Dendritic cell treated with granulocyte-macrophage colony-stimulating factor and Interleukin-4, amounts not matched to agents 40 ng/mL and 50 ng/mL, for 4 days (primary cell): ENCODE data around the gene PLEKHM2.
A peak's percentile ranks its signal among the peaks of the same experiment; 100 is the strongest.

Experiments used
- H3K27ac Mint-ChIP-seq: one replicate; pipeline ENCODE4 v1.8.0; 2022; ENCODE audit warnings: mild to moderate bottlenecking, mixed read lengths
- H3K27me3 Mint-ChIP-seq: one replicate; pipeline ENCODE4 v1.8.0; 2022; ENCODE audit warnings: mild to moderate bottlenecking, mixed read lengths
- H3K36me3 Mint-ChIP-seq: one replicate; pipeline ENCODE4 v1.8.0; 2022; ENCODE audit warnings: low read depth, mixed read lengths
- H3K4me1 Mint-ChIP-seq: one replicate; pipeline ENCODE4 v1.8.0; 2022; ENCODE audit warnings: low read depth, mixed read lengths
- H3K4me3 Mint-ChIP-seq: one replicate; pipeline ENCODE4 v1.8.0; 2022; ENCODE audit warnings: mild to moderate bottlenecking, moderate library complexity, mixed read lengths
- H3K9me3 Mint-ChIP-seq: one replicate; pipeline ENCODE4 v1.8.0; 2022; ENCODE audit warnings: mixed read lengths
- intact Hi-C: fragments of 100-400 bp; cut with micrococcal nuclease; formaldehyde crosslinking; loops from one replicate; pipeline ENCODE4 v1.15.0; 2022

Gene PLEKHM2

DNA sequence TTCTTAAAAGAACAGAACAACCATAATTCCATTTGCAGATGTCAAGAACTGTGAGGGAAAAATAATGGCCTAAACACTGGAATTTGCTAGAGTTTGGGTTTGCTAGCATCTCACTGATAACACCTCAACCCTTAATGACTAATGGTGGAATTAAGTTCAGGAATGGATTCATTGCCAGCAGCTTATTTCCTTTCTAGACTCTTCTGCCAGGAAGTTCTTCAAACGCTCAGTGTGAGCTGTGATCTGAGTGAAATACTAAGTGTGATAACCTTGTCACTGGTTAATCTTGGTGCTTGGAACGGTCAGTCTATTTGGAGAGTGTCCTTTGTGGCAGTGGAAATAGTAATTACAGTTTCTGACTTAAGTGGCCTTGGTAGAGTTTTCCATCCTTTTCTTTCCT lies 21.6 kb upstream of the PLEKHM2 start:
- Mint-ChIP-seq H3K36me3 (peaks cover 60% of the 10 kb centered on the region), H3K27ac (no peak overlapping the region), H3K9me3 (no peaks in the 10 kb centered on the region), H3K4me3 (no peak overlapping the region), H3K4me1 (no peaks in the 10 kb centered on the region), H3K27me3 (no peaks in the 10 kb centered on the region)
- intact Hi-C loops: loop anchor here (5.0 kb wide), 1 partner anchor 35 kb away; no protein-coding TSS in a partner anchor

DNA sequence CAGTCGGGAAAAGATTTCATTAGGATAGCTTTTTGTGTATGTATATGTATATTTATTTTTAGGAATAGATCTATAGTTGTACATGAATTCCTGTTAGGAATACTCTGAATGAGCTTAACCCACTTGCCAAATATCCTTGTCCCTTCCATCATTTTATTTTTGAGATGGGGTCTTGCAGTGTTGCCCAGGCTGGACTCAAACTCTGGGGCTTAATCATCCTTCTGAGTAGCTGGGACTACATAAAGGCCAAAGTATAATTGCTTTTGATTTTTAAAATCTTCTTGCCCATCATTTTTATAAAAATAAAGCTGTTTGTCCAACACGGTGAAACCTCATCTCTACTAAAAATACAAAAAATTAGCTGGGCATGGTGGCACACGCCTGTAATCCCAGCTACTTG lies 20.2 kb upstream of the PLEKHM2 start:
- H3K27ac Mint-ChIP-seq: no peak overlapping the region
- no peaks in the 10 kb centered on the region for H3K27me3 Mint-ChIP-seq
- intact Hi-C loops: loop anchor here (5.0 kb wide), 1 partner anchor 33 kb away; no protein-coding TSS in a partner anchor
- H3K4me3 Mint-ChIP-seq: no peak overlapping the region
- peaks cover 58% of the 10 kb centered on the region for H3K36me3 Mint-ChIP-seq
- peaks cover 6% of the 10 kb centered on the region for H3K4me1 Mint-ChIP-seq
- H3K9me3 Mint-ChIP-seq: no peaks in the 10 kb centered on the region

DNA sequence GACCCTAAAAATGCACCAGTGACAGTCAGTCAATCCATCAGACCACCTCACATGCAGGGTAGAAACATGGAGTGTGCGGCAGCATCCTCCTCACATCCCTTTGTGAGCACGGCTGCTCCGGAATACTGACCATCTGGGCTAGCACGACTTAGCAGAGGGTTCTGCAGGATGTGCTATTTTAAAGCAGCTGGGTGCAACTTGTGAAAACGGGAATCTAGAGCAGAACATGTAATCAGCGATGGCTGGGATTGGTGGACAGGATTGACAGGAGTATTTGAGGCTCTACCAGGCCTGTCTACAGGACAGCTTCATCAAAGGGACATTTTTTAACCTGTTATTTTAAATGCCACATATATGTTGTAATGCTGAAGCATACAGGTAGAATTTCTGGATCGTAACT lies 16.8 kb upstream of the PLEKHM2 start:
- Mint-ChIP-seq H3K4me1 (peaks cover 6% of the 10 kb centered on the region), H3K27ac (no peak overlapping the region), H3K27me3 (no peaks in the 10 kb centered on the region), H3K36me3 (peaks cover 24% of the 10 kb centered on the region), H3K4me3 (no peak overlapping the region), H3K9me3 (no peaks in the 10 kb centered on the region)
- intact Hi-C loops: no loop called here

DNA sequence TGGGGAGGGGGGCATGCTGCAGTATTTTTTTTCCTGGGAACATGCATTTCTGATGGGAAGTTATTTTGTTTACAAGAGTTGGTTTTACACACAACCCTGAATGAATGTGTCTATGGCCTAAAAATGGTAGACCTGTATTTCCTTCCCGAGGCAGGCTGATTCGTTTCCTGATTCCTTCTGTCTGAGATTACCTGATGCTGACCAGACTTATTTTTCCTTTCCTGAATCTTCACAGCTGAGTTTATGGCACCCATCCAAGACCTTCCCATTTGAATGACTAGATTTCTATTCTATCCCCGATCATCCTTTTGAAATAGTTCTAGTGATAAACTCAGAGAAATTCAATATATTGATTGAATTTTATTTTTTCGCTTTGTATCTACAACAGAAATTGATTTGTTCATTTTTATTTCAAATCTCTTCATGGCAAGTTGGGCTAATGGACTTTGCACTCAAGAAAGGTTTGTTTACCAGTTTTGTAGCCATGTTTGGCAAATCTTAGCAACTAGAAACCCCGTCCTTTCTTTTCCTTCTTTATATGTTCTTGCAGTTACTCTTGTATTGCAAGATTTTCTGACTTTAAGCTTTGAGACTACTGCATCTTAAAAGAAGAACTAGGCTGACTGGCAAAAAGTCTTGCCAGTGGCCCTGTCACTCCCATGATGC lies 15.9 kb upstream of the PLEKHM2 start:
- Mint-ChIP-seq H3K4me1 (peaks cover 6% of the 10 kb centered on the region), H3K27me3 (no peaks in the 10 kb centered on the region), H3K36me3 (peaks cover 15% of the 10 kb centered on the region), H3K9me3 (no peaks in the 10 kb centered on the region), H3K27ac (no peak overlapping the region), H3K4me3 (no peak overlapping the region)
- intact Hi-C loops: no loop called here

DNA sequence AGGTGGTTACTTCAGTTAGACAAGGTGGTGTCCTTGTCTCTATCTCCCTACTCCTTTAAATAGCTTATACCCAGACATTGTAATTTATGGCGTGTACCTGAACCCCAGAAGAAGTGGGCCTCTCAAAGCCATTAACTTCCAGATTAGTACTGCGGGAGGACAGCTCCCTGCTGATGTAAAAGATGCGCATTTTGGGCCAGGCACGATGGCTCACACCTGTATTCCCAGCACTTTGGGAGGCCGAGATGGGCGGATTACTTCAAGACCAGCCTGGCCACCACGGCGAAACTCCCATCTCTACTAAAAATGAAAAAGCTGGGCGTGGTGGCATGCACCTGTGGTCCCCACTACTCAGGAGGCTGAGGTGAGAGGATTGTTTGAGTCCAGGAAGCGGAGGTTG lies 15.0 kb upstream of the PLEKHM2 start:
- no peaks in the 10 kb centered on the region for H3K27me3 Mint-ChIP-seq
- no peaks in the 10 kb centered on the region for H3K9me3 Mint-ChIP-seq
- H3K27ac Mint-ChIP-seq: no peak overlapping the region
- intact Hi-C loops: no loop called here
- H3K36me3 Mint-ChIP-seq: peaks cover 14% of the 10 kb centered on the region
- H3K4me3 Mint-ChIP-seq: no peak overlapping the region
- H3K4me1 Mint-ChIP-seq: peaks cover 6% of the 10 kb centered on the region

DNA sequence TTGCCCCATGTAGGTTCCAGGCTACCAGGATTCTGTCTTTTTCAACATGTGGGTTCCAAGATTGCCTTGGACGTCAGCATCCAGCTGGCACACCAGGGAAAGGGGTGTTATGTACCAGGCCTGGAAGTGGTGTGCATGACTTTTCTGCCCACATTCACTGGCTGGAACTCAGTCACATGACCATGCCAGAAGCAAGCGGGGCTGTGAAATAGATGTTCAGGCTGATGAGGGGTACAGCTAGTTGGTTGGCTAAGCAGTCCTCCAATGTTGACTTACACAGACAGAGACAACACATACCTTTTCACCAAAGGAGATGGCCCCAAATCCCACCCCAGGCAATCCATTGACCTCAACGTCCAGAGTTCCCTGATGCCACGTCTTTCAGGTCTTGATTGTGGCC lies 14.3 kb upstream of the PLEKHM2 start:
- Mint-ChIP-seq H3K4me3 (no peak overlapping the region), H3K27me3 (no peaks in the 10 kb centered on the region), H3K27ac (no peak overlapping the region), H3K4me1 (peaks cover 8% of the 10 kb centered on the region), H3K9me3 (no peaks in the 10 kb centered on the region), H3K36me3 (peaks cover 14% of the 10 kb centered on the region)
- intact Hi-C loops: no loop called here

DNA sequence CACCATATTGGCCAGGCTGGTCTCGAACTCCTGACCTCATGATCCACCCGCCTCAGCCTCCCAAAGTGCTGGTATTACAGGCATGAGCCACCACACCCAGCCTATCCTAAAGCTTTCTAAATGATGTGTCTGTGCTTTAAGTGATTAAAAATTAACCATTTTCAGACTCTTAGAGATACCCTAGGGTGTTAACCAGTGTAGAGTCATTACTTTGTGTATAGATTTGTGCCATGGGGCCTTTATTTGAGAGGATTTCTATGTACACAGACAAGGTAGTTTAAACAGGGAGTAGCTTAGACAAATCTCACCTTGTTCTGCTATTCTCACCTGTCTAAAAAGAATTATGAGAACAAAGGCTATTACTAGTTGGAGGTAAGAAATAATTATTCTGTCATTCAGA lies 12.7 kb upstream of the PLEKHM2 start:
- Mint-ChIP-seq H3K36me3 (peaks cover 9% of the 10 kb centered on the region), H3K27me3 (no peaks in the 10 kb centered on the region), H3K4me3 (no peak overlapping the region), H3K9me3 (no peaks in the 10 kb centered on the region), H3K4me1 (peaks cover 22% of the 10 kb centered on the region), H3K27ac (no peak overlapping the region)
- intact Hi-C loops: no loop called here

DNA sequence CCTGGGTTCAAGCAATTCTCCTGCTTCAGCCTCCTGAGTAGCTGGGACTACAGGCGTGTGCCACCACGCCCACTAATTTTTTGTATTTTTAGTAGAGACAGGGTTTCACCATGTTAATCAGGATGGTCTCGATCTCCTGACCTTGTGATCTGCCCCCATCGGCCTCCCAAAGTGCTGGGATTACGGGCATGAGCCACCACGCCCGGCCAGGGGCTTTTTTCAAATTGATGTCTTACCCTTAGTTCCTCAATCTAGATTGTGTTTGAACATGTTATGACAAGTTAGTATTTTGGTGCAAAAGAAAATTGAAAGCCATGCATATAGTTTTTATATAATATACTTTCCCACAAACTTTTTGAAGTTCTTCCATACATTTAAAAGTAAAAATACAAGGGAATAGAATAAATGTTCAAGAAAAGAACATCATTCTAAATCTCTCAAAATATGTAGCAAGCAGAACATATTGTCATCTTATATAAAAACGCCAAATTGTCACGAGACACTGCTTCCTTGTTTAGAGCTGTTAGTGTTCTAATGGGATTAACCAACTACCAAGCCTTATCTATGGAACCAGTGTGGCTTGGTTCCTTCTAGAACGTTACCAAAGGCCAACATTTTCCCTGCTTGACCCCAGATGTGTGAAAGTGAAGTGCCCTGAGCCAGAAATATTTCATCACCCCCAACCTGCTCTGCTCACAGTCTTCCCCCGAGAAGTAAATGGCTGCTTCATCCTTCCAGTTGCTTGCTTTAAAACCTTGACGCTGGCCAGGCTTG lies 9.5 kb upstream of the PLEKHM2 start:
- Mint-ChIP-seq H3K9me3 (no peaks in the 10 kb centered on the region), H3K4me3 (no peak overlapping the region), H3K27ac (peak overlapping the region; percentile 86), H3K36me3 (no peaks in the 10 kb centered on the region), H3K27me3 (no peaks in the 10 kb centered on the region), H3K4me1 (peaks cover 34% of the 10 kb centered on the region)
- intact Hi-C loops: no loop called here

DNA sequence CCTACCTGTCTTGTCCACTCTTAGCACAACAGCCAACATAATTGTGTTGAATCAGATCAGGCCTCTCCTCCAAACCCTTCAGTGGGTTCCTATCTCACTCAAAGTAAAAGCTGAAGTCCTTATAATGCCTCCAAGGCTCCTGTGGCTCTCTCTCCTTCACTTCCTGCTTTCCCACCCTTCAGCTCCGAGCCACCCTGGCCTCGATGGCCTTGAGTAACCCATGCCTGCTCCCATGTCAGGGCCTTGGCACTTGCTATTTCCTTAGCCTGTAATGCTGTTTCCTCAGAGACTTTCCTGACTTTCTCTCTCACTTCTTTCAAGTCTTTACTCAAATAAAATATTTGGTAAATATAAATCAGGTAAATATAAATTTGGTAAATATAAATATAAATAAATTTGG lies 8.1 kb upstream of the PLEKHM2 start:
- H3K27ac Mint-ChIP-seq: peak overlapping the region; percentile 86
- peak overlapping the region; percentile 1 for H3K4me3 Mint-ChIP-seq
- no peaks in the 10 kb centered on the region for H3K9me3 Mint-ChIP-seq
- peaks cover 46% of the 10 kb centered on the region for H3K4me1 Mint-ChIP-seq
- intact Hi-C loops: no loop called here
- no peaks in the 10 kb centered on the region for H3K36me3 Mint-ChIP-seq
- H3K27me3 Mint-ChIP-seq: no peaks in the 10 kb centered on the region

DNA sequence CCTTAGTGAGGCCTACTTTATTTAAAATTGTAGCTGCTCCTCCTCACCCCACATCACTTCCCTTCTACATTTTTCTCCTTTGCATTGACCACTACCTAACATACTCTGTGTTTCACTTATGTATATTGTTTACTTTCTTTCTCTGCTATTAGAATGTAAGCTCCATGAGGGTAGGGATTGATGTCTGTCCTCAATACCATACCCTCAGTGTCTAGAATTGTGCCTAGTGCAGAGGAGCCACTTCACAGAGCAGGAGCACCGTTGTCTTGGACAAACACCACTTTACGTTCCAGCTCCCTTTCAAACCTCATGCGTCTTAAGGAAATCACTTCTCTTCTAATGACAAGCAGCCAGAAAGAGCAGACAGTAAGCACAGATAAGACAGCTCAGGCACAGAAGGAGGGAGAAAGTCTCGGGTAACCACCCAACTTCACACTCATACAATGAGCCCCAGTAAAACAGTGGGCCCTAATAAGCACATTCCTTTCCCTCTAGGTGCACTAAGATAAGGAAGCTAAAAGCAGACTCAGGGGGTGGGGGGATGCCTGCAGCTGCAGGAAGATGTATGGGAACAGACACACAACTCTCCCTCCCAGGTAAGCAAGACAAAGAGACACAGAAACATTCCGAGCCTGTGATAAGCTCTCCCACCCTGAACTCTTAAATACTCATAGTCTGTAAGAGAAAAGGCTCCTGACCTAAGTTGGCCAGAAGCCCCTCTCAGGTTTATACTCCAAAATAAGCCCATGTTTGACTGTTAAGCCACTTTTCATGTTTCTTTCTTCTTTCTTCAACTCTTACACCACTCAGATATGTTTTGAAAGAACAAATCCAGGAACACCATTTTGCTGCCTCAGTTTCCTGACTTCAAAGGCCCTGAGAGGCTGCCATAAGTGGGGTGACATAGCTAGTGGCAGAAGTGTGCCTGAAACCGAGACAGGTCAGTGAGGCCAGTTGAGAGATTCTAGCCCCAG lies 7.1 kb upstream of the PLEKHM2 start:
- H3K27ac Mint-ChIP-seq: no peak overlapping the region
- H3K27me3 Mint-ChIP-seq: no peaks in the 10 kb centered on the region
- H3K4me3 Mint-ChIP-seq: no peak overlapping the region
- H3K36me3 Mint-ChIP-seq: no peaks in the 10 kb centered on the region
- intact Hi-C loops: no loop called here
- H3K9me3 Mint-ChIP-seq: no peaks in the 10 kb centered on the region
- peaks cover 56% of the 10 kb centered on the region for H3K4me1 Mint-ChIP-seq

DNA sequence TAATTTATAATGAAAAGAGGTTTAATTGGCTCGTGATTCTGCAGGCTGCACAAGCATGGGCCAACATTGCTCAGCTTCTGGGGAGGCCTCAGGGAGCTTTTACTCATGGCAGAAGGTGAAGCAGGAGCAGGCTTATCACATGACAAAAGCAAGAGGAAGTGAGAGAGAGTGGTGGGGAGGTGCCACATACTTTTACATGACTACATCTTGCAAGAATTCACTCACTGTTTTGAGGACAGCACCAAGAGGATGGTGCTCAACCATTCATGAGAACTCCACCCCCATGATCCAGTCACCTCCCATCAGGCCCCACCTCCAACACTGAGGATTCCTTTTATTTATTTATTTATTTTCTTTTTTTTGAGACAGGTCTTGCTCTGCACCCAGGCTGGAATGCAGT lies 5.5 kb upstream of the PLEKHM2 start:
- intact Hi-C loops: no loop called here
- H3K27ac Mint-ChIP-seq: no peak overlapping the region
- H3K4me3 Mint-ChIP-seq: no peak overlapping the region
- peaks cover 8% of the 10 kb centered on the region for H3K36me3 Mint-ChIP-seq
- H3K4me1 Mint-ChIP-seq: peaks cover 71% of the 10 kb centered on the region
- H3K9me3 Mint-ChIP-seq: no peaks in the 10 kb centered on the region
- H3K27me3 Mint-ChIP-seq: no peaks in the 10 kb centered on the region

DNA sequence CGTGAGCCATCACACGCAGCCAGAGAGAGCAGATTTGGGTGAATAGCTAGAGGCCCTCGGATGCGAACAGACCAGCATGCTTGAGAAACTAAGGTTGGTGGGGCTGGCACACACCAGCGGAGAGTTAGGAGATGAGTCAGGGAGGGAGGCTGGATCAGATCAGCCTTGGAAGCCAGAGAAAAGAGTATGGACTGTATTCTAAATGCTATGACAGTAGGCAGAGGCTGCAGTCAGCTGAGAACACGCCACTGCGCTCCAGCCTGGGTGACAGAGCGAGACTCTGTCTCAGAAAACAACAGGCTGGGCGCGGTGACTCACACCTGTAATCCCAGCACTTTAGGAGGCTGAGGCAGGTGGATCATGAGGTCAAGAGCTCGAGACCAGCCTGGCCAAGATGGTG lies 4.0 kb upstream of the PLEKHM2 start:
- intact Hi-C loops: loop anchor here (2.0 to 10.0 kb wide), 3 partner anchors 17 to 155 kb away; partner anchors contain the start of genes CASP9, DDI2 and DNAJC16

DNA sequence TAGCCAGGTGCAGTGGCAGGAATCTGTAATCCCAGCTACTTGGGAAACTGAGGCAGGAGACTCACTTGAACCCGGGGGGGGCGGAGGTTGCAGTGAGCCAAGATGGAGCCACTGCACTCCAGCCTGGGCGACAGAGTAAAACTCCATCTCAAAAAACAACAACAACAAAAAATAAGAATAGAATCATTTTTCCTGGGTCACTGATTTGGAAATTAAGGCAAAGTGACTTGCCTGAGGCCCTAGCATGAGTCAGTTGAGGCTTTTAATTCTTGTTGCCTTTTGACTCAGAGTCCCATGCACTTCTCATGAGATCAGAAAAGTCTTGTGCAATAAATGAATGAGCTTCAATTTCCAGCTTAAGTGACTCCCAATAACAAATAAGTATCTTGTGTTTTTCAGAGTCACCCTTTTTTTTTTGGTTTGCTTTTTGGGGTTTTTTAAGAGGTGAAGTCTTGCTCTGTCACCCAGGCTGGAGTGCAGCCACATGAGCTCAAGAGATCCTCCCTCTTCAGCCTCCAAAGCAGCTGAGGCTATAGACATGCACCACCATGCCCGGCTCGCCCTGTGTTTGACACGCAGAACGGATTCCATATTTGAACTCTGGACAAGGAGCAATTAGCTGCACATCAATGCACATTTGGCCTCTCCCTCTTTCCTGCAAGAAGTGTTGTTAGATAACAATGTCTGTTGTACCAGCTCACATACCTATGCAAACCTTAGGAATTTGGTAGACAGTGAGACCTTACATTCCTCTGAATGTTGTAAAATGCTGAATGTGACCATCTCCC lies 3.4 kb upstream of the PLEKHM2 start:
- intact Hi-C loops: loop anchor here (2.0 to 10.0 kb wide), 3 partner anchors 16 to 156 kb away; partner anchors contain the start of genes CASP9, DDI2 and DNAJC16
- Mint-ChIP-seq H3K27me3 (no peaks in the 10 kb centered on the region), H3K4me1 (peaks cover 62% of the 10 kb centered on the region), H3K9me3 (no peaks in the 10 kb centered on the region), H3K27ac (peak overlapping the region; percentile 92), H3K4me3 (no peak overlapping the region), H3K36me3 (peaks cover 14% of the 10 kb centered on the region)

More for the DNA sequence above, 4.0 kb upstream of the PLEKHM2 start:
- H3K4me1 Mint-ChIP-seq: peaks cover 66% of the 10 kb centered on the region
- no peaks in the 10 kb centered on the region for H3K27me3 Mint-ChIP-seq
- H3K36me3 Mint-ChIP-seq: peaks cover 12% of the 10 kb centered on the region
- no peaks in the 10 kb centered on the region for H3K9me3 Mint-ChIP-seq
- peak overlapping the region; percentile 92 for H3K27ac Mint-ChIP-seq
- H3K4me3 Mint-ChIP-seq: no peak overlapping the region
